SHP77 treated with DMSO at 0.1 percent for 48 hours (cell line): Measurements from ENCODE around the gene SLC41A3.
"Not testable (repeated sequence)": the region's sequence is repeated elsewhere in the genome, so short reads cannot be mapped to it uniquely, and the experiment has no call there.

Experiments
- DNase-seq: peaks from one replicate; lab custom pipeline; 2025; lab: John Stamatoyannopoulos, UW

Gene SLC41A3

GRCh38 chr3:126053949-126054569 is 29.9 kb downstream of the SLC41A3 start:
- DNase-seq: no peak

- DNase-seq: no peak
Measured at GRCh38 chr3:126053513-126053912, 30.4 kb downstream of the SLC41A3 start.

- no peak for DNase-seq
Measured at GRCh38 chr3:126052196-126053058, 31.5 kb downstream of the SLC41A3 start.

- no peak for DNase-seq
Measured at GRCh38 chr3:126051741-126052140, 32.2 kb downstream of the SLC41A3 start.

GRCh38 chr3:126051234-126051633 is 32.7 kb downstream of the SLC41A3 start:
- DNase-seq: no peak

GRCh38 chr3:126050626-126051025 is 33.3 kb downstream of the SLC41A3 start:
- no peak for DNase-seq

GRCh38 chr3:126050050-126050392 is 33.9 kb downstream of the SLC41A3 start:
- no peak for DNase-seq

GRCh38 chr3:126049289-126050049 is 34.5 kb downstream of the SLC41A3 start:
- DNase-seq: no peak

- no peak for DNase-seq
Measured at GRCh38 chr3:126040386-126040785, 43.5 kb downstream of the SLC41A3 start.

GRCh38 chr3:126039870-126040269 is 44.1 kb downstream of the SLC41A3 start:
- DNase-seq: no peak

- not testable (repeated sequence) for DNase-seq
Measured at GRCh38 chr3:126038791-126039190, 45.1 kb downstream of the SLC41A3 start.

- DNase-seq: no peak
Measured at GRCh38 chr3:126036056-126036549, 47.8 kb downstream of the SLC41A3 start.

GRCh38 chr3:126035362-126036050 is 48.4 kb downstream of the SLC41A3 start:
- DNase-seq: no peak

GRCh38 chr3:126034481-126035361 is 49.2 kb downstream of the SLC41A3 start:
- DNase-seq: peak; percentile 43

GRCh38 chr3:126033765-126034164 is 50.2 kb downstream of the SLC41A3 start:
- no peak for DNase-seq

- DNase-seq: no peak
Measured at GRCh38 chr3:126033051-126033745, 50.7 kb downstream of the SLC41A3 start.

- no peak for DNase-seq
Measured at GRCh38 chr3:126031981-126032471, 51.9 kb downstream of the SLC41A3 start.

GRCh38 chr3:126030455-126030854 is 53.5 kb downstream of the SLC41A3 start:
- DNase-seq: no peak

GRCh38 chr3:126029241-126029640 is 54.7 kb downstream of the SLC41A3 start:
- DNase-seq: no peak

- no peak for DNase-seq
Measured at GRCh38 chr3:126028096-126028495, 55.8 kb downstream of the SLC41A3 start.
